Esophagus muscularis mucosa (tissue), 3 donors: Measurements from ENCODE around the gene NPC1.

Experiments used
- CTCF ChIP-seq, 3 experiments: fragments of 200-600 bp in 2 of 3; fragments of 450-650 bp in 1 of 3; sonication (generic) in 2 of 3; IDR thresholded peaks; one replicate each; pipeline ENCODE4 v1.5.1; 2017 to 2019; ENCODE audit warnings: antibody characterized with exemption in 3 of 3, mild to moderate bottlenecking in 2 of 3, moderate library complexity in 1 of 3
- POLR2A ChIP-seq: fragments of 450-650 bp; IDR thresholded peaks from one replicate; pipeline ENCODE4 v1.6.1; 2017; ENCODE audit warnings: antibody characterized with exemption, moderate library complexity, mild to moderate bottlenecking, low read depth
- POLR2AphosphoS5 ChIP-seq, 2 donors: sonication (generic); formaldehyde crosslinking; IDR thresholded peaks; one replicate each; pipeline ENCODE4 v1.6.1; 2017; ENCODE audit warnings: antibody characterized with exemption in 2 of 2

- TF ChIP-seq CTCF (IDR thresholded peaks at IDR 0.05) (no peak), POLR2AphosphoS5 (IDR thresholded peaks at IDR 0.05) (no peak), POLR2A (no peak)
Measured at GRCh38 chr18:23631746-23632145, 45.4 kb upstream of the NPC1 start.
